HepG2 (cell line): ENCODE measurements around the gene IL1RAPL1. TPM values are rescaled to one million over a fixed set of nuclear protein-coding genes. Genes with fewer than 3 reads are reported as not detected.

Source experiments
- ATAC-seq: fragments of 200-7000 bp; cut with Tn5 transposase; 3 replicates; pipeline ENCODE4 v1.9.1; 2020; ENCODE audit warnings: mild to moderate bottlenecking, moderate library complexity
- BruUV-seq: library from RNA; stranded (reverse); fragments of 400-500 nt; replicated peaks from 2 replicates; lab custom pipeline; 2021; lab: Mats Ljungman, UMichigan
- CTCF ChIA-PET: fragments of 300-600 bp; formaldehyde crosslinking; extraction: SDS; loops from one replicate; lab custom pipeline; 2021; ENCODE audit warnings: low total read pairs, inconsistent platforms, low intra/inter-chr PET ratio; lab: Yijun Ruan, JAX
- POLR2A ChIA-PET: fragments of 350-600 bp; sonication (Branson Sonifier 250); formaldehyde crosslinking; loops from one replicate; lab custom pipeline; 2020; ENCODE audit warnings: antibody characterized with exemption, inconsistent platforms; lab: Yijun Ruan, JAX
- DNase-seq: peaks from one replicate; pipeline ENCODE4 v3.0.0-alpha.2; 2015; ENCODE audit warnings: low spot score
- FAIRE-seq: peaks from 3 replicates; lab custom pipeline; 2011; peaks lifted over from hg19 to GRCh38; lab: Jason Lieb, UNC
- H2AFZ ChIP-seq: one replicate; pipeline ENCODE4 v1.6.1; 2011; ENCODE audit warnings: low read length, inconsistent platforms
- H3K27ac ChIP-seq: fragments of 300-600 bp; 3 replicates; pipeline ENCODE4 v1.8.0; 2011; ENCODE audit warnings: mixed run types, mild to moderate bottlenecking, mixed read lengths, low read length, inconsistent platforms; ENCODE audit not compliant: insufficient read depth; ENCODE audit errors: extremely low read length
- H3K27me3 ChIP-seq, 2 experiments: fragments of 200-600 bp in 1 of 2; 2 replicates in 1 of 2; 3 replicates in 1 of 2; pipeline versions ENCODE4 v1.6.0 to v1.8.0; 2011; ENCODE audit warnings: low read length in 2 of 2, mild to moderate bottlenecking in 2 of 2, moderate library complexity in 2 of 2, inconsistent platforms in 1 of 2; ENCODE audit not compliant: insufficient read depth in 2 of 2, control insufficient read depth in 1 of 2
- H3K36me3 ChIP-seq, 2 experiments: fragments of 200-600 bp in 1 of 2; replicated peaks in 1 of 2; 2 replicates in 1 of 2; 3 replicates in 1 of 2; pipeline versions ENCODE4 v1.5.1 to v1.8.0; 2011; ENCODE audit warnings: low read length in 2 of 2, inconsistent platforms in 1 of 2; ENCODE audit not compliant: insufficient read depth in 2 of 2, control insufficient read depth in 1 of 2
- H3K4me1 ChIP-seq: 2 replicates; pipeline ENCODE4 v1.5.1; 2012; ENCODE audit warnings: low read length, inconsistent platforms; ENCODE audit not compliant: insufficient read depth
- H3K4me2 ChIP-seq: 2 replicates; pipeline ENCODE4 v1.6.0; 2011; ENCODE audit warnings: low read depth, low read length, inconsistent platforms
- H3K4me3 ChIP-seq, 3 experiments: fragments of 200-600 bp in 1 of 3; sonication (generic), shearing (Covaris generic) in 1 of 3; replicated peaks in 1 of 3; 2 replicates each; pipeline ENCODE4 v1.5.1; 2011 to 2016; ENCODE audit warnings: low read length in 3 of 3, inconsistent platforms in 2 of 3, low read depth in 2 of 3, mild to moderate bottlenecking in 2 of 3, control low read depth in 1 of 3, mixed read lengths in 1 of 3; ENCODE audit not compliant: insufficient read depth in 1 of 3
- H3K79me2 ChIP-seq: one replicate; pipeline ENCODE4 v1.6.1; 2011; ENCODE audit warnings: low read length, inconsistent platforms; ENCODE audit not compliant: insufficient read depth
- H3K9ac ChIP-seq: 2 replicates; pipeline ENCODE4 v1.6.0; 2011; ENCODE audit warnings: mild to moderate bottlenecking, low read depth, low read length, inconsistent platforms; ENCODE audit not compliant: insufficient read depth
- H3K9me3 ChIP-seq: 2 replicates; pipeline ENCODE4 v1.5.1; 2012; ENCODE audit warnings: mild to moderate bottlenecking, low read length
- H4K20me1 ChIP-seq: 2 replicates; pipeline ENCODE4 v1.6.0; 2011; ENCODE audit warnings: inconsistent platforms, mild to moderate bottlenecking, low read length, moderate library complexity; ENCODE audit not compliant: insufficient read depth
- ASH2L ChIP-seq: fragments of 300-600, 200-600 bp; sonication (generic); IDR thresholded peaks from 2 replicates; pipeline ENCODE4 v1.7.0; 2017; ENCODE audit warnings: low read depth, mild to moderate bottlenecking, moderate library complexity, mixed read lengths, low read length; ENCODE audit not compliant: insufficient read length
- ATM ChIP-seq: fragments of 450-650 bp; IDR thresholded peaks from 2 replicates; pipeline ENCODE4 v1.7.1; 2017; ENCODE audit warnings: mild to moderate bottlenecking, borderline replicate concordance
- CHCHD3 ChIP-seq: sonication (generic); formaldehyde crosslinking; IDR thresholded peaks from 2 replicates; pipeline ENCODE4 v1.8.0; 2022; ENCODE audit warnings: mild to moderate bottlenecking, missing genetic modification reagents, moderate library complexity
- HOXA5 ChIP-seq: sonication (generic); formaldehyde crosslinking; IDR thresholded peaks from 2 replicates; pipeline ENCODE4 v1.4.0; 2020; ENCODE audit warnings: missing genetic modification reagents
- KLF9 ChIP-seq: IDR thresholded peaks from 2 replicates; pipeline ENCODE4 v1.6.1; 2016; ENCODE audit warnings: low read depth
- NR2C2 ChIP-seq: sonication (generic); formaldehyde crosslinking; IDR thresholded peaks from 2 replicates; pipeline ENCODE4 v1.4.0; 2020; ENCODE audit warnings: missing genetic modification reagents, mild to moderate bottlenecking, moderate library complexity, borderline replicate concordance
- NR2F2 ChIP-seq: IDR thresholded peaks from 2 replicates; pipeline ENCODE4 v1.6.1; 2012; ENCODE audit warnings: low read depth, inconsistent platforms, borderline replicate concordance
- NR3C1 ChIP-seq: sonication (generic); formaldehyde crosslinking; IDR thresholded peaks from 2 replicates; pipeline ENCODE4 v1.4.0; 2020; ENCODE audit warnings: missing genetic modification reagents
- SIX1 ChIP-seq: sonication (generic); formaldehyde crosslinking; IDR thresholded peaks from 2 replicates; pipeline ENCODE4 v1.4.0; 2020; ENCODE audit warnings: missing genetic modification reagents, borderline replicate concordance
- TEAD2 ChIP-seq: sonication (generic); formaldehyde crosslinking; IDR thresholded peaks from 2 replicates; pipeline ENCODE4 v1.9.0; 2021; ENCODE audit warnings: missing genetic modification reagents
- WIZ ChIP-seq: sonication (generic); formaldehyde crosslinking; IDR thresholded peaks from 2 replicates; pipeline ENCODE4 v1.5.1; 2020; ENCODE audit warnings: mild to moderate bottlenecking, missing genetic modification reagents
- ZNF205 ChIP-seq: IDR thresholded peaks from 2 replicates; pipeline ENCODE4 v1.6.1; 2018; ENCODE audit warnings: missing biosample characterization, missing genetic modification reagents
- ZNF207 ChIP-seq: fragments of 450-650 bp; IDR thresholded peaks from 2 replicates; pipeline ENCODE4 v1.6.1; 2016; ENCODE audit warnings: antibody characterized with exemption, borderline replicate concordance
- ZNF761 ChIP-seq: sonication (generic); formaldehyde crosslinking; conservative IDR thresholded peaks from 2 replicates; pipeline ENCODE4 v1.4.0; 2020; ENCODE audit warnings: mild to moderate bottlenecking, missing genetic modification reagents
- ZNF850 ChIP-seq: sonication (generic); formaldehyde crosslinking; conservative IDR thresholded peaks from 2 replicates; pipeline ENCODE4 v1.9.0; 2021; ENCODE audit warnings: mild to moderate bottlenecking, missing genetic modification reagents
- WGBS: methylation state at CpG from one replicate; pipeline ENCODE4 v1.1.6; 2017; ENCODE audit warnings: low lambda C conversion rate; 5-methylcytosine and 5-hydroxymethylcytosine counted together
- in situ Hi-C: cut with HindIII; loops from 2 replicates; pipeline ENCODE4 v1.10.0; 2017; ENCODE audit warnings: low pct_unique_long_range_greater_than_20kb; ENCODE audit not compliant: extremely low pct_ligation_motif_present
- intact Hi-C: fragments of 100-400 bp; cut with micrococcal nuclease; formaldehyde crosslinking; loops from one replicate; pipeline ENCODE4 v1.10.0; 2022; ENCODE audit not compliant: unreplicated experiment
- polyA plus RNA-seq, 8 experiments: library from polyadenylated mRNA; depleted of rRNA in 3 of 8; stranded (reverse) in 7 of 8; unstranded in 1 of 8; fragments of >200 nt; fragmentation: Illumina TruSeq in 4 of 8; extraction: Trizol in 4 of 8; gene quantifications; 2 replicates each; pipeline versions ENCODE4 v1.2.1 to v1.2.3, GENCODE V29; 2011 to 2016; ENCODE audit warnings: low read depth in 4 of 8, missing spikeins in 1 of 8, mixed read lengths in 1 of 8; ENCODE audit not compliant: insufficient read depth in 1 of 8
- total RNA-seq, 5 experiments: library from RNA; depleted of rRNA; stranded (reverse); fragments of >200 nt; fragmentation: Illumina TruSeq; extraction: Trizol; gene quantifications; 2 replicates each; pipeline ENCODE4 v1.2.3, GENCODE V29; 2016; ENCODE audit warnings: low read depth in 1 of 5
- TF ChIP-seq, protein P1 (sequence below), 2 experiments: IDR thresholded peaks; 2 replicates each; pipeline ENCODE4 v1.6.1; 2011 to 2012; ENCODE audit warnings: low read length in 2 of 2, borderline replicate concordance in 1 of 2, low read depth in 1 of 2, mild to moderate bottlenecking in 1 of 2, moderate library complexity in 1 of 2
- TF ChIP-seq, protein P2 (sequence below): IDR thresholded peaks from 2 replicates; pipeline ENCODE4 v1.6.1; 2012; ENCODE audit warnings: inconsistent platforms
- TF ChIP-seq, protein P3 (sequence below): sonication (generic); formaldehyde crosslinking; IDR thresholded peaks from 2 replicates; pipeline ENCODE4 v1.8.1; 2023; ENCODE audit warnings: mild to moderate bottlenecking, moderate library complexity, missing genetic modification reagents
- TF ChIP-seq, protein P4 (sequence below): fragments of 450-650 bp; IDR thresholded peaks from 2 replicates; pipeline ENCODE4 v1.6.1; 2017
- TF ChIP-seq, protein P5 (sequence below): sonication (generic); formaldehyde crosslinking; conservative IDR thresholded peaks from 2 replicates; pipeline ENCODE4 v1.4.0; 2020; ENCODE audit warnings: missing genetic modification reagents

Gene IL1RAPL1
- total and polyA plus RNA-seq, 2 of the 13 experiments (the other 11 are each of a cell fraction or from before 2014, with no cell fraction given): 0.04 TPM; not detected in 1

DNA sequence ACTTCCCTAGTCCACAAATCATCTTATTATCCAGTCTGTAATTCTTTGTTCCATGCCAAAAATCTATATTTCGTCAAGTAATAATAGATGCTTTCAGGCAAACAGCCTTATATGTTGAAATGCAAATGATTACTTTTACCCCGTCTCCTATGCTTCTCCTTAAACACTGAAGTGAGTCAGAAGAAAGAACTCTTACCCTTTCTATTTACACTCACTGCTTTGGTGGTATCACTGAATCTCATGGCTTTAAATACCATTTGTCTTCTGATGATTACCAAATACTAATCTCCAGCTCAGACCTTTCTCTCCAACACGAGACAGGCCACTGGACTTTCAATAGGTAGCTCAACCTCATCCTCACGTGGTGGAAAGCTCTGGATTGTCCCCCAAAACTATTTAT lies 558.1 kb downstream of the IL1RAPL1 start:
- no TSS peak for BruUV-seq
- ATAC-seq: no peak
- Histone ChIP-seq H3K4me3 (no peak overlapping the region), H2AFZ (no peak overlapping the region), H3K27ac (no peak overlapping the region), H3K79me2 (no peaks in the 10 kb centered on the region), H4K20me1 (no peaks in the 10 kb centered on the region), H3K36me3 (no peaks in the 10 kb centered on the region), H3K4me2 (no peak overlapping the region), H3K27me3 (no peaks in the 10 kb centered on the region), H3K9me3 (no peaks in the 10 kb centered on the region), H3K9ac (no peak overlapping the region), H3K4me1 (no peaks in the 10 kb centered on the region)
- intact Hi-C loops (no loop called here), in situ Hi-C loops (no loop called here)
- TF ChIP-seq, protein P1, sequence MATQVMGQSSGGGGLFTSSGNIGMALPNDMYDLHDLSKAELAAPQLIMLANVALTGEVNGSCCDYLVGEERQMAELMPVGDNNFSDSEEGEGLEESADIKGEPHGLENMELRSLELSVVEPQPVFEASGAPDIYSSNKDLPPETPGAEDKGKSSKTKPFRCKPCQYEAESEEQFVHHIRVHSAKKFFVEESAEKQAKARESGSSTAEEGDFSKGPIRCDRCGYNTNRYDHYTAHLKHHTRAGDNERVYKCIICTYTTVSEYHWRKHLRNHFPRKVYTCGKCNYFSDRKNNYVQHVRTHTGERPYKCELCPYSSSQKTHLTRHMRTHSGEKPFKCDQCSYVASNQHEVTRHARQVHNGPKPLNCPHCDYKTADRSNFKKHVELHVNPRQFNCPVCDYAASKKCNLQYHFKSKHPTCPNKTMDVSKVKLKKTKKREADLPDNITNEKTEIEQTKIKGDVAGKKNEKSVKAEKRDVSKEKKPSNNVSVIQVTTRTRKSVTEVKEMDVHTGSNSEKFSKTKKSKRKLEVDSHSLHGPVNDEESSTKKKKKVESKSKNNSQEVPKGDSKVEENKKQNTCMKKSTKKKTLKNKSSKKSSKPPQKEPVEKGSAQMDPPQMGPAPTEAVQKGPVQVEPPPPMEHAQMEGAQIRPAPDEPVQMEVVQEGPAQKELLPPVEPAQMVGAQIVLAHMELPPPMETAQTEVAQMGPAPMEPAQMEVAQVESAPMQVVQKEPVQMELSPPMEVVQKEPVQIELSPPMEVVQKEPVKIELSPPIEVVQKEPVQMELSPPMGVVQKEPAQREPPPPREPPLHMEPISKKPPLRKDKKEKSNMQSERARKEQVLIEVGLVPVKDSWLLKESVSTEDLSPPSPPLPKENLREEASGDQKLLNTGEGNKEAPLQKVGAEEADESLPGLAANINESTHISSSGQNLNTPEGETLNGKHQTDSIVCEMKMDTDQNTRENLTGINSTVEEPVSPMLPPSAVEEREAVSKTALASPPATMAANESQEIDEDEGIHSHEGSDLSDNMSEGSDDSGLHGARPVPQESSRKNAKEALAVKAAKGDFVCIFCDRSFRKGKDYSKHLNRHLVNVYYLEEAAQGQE (IDR thresholded peaks at IDR 0.05; ENCODE audit: borderline replicate concordance in 1 of 2, low read depth in 1 of 2, low read length in 2 of 2): no peak
- TF ChIP-seq NR2F2: no peak
- TF ChIP-seq, protein P2, sequence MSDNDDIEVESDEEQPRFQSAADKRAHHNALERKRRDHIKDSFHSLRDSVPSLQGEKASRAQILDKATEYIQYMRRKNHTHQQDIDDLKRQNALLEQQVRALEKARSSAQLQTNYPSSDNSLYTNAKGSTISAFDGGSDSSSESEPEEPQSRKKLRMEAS: no peak
- TF ChIP-seq ZNF207: no peak
- TF ChIP-seq WIZ: no peak
- TF ChIP-seq, protein P3, sequence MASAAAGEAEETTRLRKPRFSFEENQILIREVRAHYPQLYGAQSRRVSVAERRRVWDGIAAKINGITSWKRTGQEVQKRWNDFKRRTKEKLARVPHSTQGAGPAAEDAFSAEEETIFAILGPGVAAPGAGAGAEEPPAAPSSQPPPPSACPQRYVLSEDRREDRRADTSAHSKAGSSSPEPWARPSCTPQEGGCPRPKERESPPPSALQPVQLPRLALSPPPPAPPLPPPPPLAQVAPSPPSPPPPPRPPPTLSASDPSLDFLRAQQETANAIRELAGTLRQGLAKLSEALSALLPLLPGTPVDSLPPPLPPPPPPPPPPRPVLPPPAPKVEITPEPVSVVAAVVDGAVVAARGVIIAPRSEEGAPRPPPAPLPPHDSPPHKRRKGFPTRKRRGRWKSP (CRISPR knock-in tag): no peak
- TF ChIP-seq, protein P4, sequence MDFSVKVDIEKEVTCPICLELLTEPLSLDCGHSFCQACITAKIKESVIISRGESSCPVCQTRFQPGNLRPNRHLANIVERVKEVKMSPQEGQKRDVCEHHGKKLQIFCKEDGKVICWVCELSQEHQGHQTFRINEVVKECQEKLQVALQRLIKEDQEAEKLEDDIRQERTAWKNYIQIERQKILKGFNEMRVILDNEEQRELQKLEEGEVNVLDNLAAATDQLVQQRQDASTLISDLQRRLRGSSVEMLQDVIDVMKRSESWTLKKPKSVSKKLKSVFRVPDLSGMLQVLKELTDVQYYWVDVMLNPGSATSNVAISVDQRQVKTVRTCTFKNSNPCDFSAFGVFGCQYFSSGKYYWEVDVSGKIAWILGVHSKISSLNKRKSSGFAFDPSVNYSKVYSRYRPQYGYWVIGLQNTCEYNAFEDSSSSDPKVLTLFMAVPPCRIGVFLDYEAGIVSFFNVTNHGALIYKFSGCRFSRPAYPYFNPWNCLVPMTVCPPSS: no peak
- TF ChIP-seq, protein P5, sequence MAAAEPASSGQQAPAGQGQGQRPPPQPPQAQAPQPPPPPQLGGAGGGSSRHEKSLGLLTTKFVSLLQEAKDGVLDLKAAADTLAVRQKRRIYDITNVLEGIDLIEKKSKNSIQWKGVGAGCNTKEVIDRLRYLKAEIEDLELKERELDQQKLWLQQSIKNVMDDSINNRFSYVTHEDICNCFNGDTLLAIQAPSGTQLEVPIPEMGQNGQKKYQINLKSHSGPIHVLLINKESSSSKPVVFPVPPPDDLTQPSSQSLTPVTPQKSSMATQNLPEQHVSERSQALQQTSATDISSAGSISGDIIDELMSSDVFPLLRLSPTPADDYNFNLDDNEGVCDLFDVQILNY (CRISPR knock-in tag): no peak
- TF ChIP-seq NR2C2: no peak
- no peak for TF ChIP-seq SIX1 (CRISPR knock-in tag)
- TF ChIP-seq ASH2L: no peak
- TF ChIP-seq ZNF761: no peak
- TF ChIP-seq ZNF850 (CRISPR knock-in tag): no peak
- TF ChIP-seq ZNF205 (CRISPR knock-in tag): no peak
- TF ChIP-seq ATM: no peak
- TF ChIP-seq CHCHD3 (CRISPR knock-in tag): no peak
- TF ChIP-seq HOXA5 (CRISPR knock-in tag): no peak
- TF ChIP-seq KLF9: no peak
- no peak for TF ChIP-seq NR3C1 (CRISPR knock-in tag)
- TF ChIP-seq TEAD2 (CRISPR knock-in tag): no peak
- POLR2A ChIA-PET: no interaction called here
- WGBS: 0% methylated on average over 4 of the region's 4 CpGs
- DNase-seq: no peak
- CTCF ChIA-PET: no interaction called here
- no peak for FAIRE-seq
